ENCODE measurements around the gene BCKDHB.

Gene BCKDHB

DNA sequence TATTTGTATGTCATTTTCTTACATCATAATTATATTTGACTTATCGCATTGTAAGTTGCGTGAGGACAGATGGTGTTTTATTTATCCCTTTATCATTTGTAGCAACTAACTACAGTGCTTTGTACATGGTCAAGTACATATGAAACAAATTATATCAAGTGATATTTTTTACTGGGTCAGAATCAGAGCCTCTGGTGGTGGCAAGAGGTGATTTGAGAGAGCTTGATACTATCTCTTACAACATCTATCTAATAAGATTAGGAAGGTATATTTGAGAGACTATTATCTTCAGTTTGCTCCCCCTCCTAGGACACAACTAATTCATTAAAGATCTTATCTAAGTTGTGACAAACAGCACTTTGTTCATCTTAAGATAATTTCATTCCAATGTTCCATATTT is 47.7 kb downstream of the BCKDHB start:
- no peak for DNase-seq

DNA sequence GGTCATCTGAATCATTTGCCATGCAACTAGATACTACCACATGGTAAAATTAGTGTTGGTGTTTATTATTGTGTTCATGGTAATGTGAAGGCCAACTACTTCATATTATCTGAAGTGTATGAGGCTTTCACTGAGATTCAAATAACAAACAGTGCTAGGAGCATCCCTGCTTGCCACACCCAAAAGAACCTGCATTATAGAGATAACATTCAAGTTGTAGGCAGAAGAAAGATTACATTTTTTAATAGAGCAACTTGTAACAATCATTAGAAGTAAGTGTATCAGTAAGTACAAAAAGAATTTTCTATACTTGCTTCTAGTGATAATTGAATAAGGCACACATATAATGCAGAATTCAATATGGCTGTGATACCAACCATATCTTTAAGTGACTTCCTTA is 49.8 kb downstream of the BCKDHB start:
- no peak for DNase-seq

DNA sequence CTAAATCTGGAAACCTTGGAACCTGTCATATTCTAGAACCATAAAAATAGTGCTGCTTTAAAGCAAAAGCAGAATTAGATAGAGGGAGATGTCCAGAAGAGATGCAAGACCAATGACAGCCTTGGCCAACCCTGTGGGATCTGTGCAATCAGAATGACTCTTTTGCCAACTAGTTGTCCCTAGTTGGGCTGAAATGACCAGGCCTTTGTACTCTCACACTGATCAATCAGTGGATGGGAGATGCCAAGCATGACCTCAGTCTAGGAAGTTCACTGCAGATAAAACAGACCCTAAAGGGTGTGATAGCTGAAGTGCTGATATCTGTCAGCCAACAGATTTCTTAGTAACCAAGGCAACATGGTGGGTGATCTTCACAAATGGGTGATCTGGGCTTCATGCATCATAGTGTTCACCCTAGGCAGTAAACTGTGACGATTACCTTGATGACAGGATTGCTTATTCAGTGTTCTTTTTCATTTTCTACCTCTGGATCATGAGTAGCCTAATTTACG is 52.1 kb downstream of the BCKDHB start:
- no peak for DNase-seq

DNA sequence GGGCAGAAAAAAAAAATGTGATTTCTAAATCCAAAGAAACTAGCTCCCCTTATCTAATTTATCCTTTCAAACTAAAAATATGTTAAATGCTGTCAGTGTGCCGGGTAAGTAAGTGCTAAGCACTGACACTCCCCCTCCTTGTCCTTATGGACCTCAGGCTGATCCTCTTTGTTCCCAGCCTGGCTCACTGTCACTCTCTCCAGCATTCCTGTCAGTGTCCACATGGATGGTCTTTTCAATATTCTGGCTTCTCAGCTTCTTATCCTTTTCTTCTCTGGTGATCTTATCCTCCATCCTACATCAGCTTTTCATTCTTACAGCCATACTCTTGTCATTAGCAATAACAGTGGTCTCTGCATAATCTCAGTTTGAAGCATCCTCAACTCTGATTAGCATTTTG is 55.0 kb downstream of the BCKDHB start:
- no peak for DNase-seq

DNA sequence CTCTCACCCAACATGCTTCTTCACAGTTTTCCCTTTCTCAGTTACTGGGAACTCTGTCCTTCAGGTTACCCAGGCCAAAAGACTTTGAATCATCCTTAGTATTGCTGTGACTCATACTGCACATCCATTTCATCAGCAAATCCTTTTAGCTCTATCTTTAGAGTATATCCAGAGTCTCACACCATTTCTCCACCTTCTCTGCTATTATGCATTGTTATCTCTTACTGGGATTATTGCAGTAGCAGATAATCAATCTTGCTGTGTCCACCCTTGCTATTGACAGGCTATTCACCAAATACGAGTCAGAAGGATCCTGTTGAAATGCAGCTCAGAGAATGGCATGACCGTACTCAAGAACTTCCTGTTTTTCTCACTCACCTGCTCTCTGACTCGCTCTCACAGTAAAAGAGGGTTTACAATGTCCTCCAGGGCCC is 57.3 kb downstream of the BCKDHB start:
- DNase-seq: no peak

DNA sequence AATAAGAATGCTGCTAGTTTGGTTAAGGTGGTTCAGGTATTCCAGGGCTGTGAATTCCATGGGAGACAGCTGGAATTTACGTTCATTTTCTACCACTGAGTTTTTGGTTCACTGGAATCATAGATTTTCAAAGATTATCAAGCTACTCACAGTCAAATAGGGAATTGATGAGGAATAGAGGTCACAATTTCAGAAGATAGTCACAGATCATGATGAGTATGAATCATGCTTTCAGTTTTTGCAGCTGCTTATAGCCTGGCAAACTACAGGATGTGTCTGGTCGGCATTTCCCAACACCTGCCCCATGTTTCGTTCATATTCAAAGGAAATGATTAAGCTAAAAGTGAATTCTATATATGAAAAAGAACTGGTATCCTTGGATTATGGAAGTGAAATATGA is 58.7 kb downstream of the BCKDHB start:
- no peak for DNase-seq

DNA sequence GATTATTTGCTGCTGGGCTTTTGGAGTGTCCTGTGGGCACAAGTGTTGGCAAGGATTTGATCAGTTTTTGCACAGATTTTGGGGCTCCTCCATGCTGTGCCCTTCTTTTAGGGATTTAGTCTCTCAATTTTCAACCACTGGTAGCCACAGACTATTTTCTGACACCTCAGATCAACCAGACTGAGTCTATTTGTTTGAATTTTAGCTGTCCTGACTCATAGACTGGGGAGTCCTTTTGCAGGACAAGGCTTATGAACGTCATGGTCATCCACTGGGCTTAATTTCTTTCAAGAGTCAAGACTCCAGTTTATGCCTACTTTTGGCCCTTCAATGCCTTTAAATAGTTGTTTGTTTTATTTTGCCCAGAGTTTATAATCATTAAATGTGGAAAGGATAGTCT is 59.3 kb downstream of the BCKDHB start:
- DNase-seq: no peak

DNA sequence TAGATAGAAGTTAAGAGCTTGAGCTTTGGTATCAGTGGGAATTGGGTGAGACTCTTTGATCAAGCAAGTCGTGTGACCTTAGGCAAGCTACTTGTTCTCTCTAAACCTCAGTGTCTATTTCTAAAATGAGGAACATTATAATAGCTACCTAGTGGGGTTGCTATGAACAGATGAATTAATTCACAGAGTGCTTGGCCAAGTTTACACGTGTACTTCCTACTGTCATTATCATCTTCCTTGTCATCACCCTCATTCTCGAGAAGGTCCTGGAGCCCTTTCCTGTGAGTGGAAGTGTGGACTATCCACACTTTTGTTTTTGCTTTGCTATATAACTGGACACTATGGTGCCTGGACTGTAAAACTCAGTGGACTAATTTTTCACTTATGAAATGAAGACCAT is 64.0 kb downstream of the BCKDHB start:
- DNase-seq: no peak

DNA sequence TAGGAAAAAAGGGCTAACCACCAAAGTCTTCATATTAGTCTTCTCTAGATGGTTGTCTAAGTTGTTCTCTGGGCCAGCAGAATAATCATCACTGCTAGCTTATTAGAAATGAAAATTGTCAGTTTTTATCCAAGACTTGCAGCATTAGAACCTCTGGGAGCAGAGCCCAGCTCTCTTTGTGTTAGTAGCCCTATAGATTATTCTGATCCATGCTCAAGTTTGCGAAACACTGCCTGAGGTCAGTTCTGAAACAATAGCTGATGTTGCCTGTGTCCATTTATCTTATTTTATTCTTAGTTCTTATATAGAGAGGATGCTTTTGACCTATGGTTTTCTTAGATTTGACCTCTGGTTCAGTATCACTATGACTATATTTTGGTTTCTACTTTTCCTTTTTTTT is 66.9 kb downstream of the BCKDHB start:
- no peak for DNase-seq

DNA sequence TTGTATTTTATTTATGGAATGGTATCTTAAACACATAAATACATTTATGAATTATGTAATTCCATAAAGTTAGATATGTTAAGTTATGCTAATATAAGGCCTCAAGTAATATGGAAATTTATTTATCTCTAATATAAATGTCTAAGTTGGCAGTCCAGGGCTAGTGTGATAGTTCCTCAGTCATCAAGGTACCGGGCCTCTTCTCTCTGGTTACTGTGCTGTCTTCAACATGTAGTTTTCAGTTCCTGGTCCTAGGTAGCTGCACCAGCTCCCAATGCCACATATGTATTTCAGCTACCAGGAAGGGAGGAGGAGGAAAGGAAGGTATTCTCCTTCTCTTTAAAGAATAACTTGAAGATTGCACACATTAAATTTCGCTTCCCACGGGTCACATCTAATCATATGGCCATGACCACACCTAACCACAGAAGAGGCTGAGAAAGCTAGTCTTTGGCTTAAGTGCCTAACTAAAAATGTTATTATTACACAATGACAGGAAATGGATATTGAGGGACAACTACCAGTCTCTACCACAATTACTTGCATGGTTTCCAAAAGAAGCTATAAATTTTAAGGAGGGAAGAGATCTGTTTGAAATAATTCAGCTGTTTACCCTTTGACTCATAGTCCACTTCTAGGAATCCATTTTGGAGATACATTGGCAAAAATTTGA is 68.6 kb downstream of the BCKDHB start:
- no peak for DNase-seq

DNA sequence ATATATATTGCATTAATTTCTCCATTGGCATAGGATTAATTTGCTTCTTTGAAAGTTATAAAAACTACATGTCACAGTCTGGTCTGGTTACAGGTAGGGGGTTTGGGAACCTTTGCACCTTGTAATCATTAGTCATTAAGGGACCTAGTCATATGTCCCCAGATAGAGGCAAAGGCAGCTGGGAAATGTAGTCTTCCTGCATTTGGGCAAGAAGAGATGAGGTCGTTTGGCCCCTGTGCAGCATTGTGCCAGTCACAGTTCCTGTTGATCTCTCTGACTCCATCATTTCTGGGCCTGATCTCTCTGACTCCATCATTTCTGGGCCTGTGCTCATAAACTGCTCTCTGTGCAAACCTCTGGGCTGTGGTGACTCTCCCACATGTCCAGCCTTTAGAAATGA is 73.2 kb downstream of the BCKDHB start:
- DNase-seq: no peak

DNA sequence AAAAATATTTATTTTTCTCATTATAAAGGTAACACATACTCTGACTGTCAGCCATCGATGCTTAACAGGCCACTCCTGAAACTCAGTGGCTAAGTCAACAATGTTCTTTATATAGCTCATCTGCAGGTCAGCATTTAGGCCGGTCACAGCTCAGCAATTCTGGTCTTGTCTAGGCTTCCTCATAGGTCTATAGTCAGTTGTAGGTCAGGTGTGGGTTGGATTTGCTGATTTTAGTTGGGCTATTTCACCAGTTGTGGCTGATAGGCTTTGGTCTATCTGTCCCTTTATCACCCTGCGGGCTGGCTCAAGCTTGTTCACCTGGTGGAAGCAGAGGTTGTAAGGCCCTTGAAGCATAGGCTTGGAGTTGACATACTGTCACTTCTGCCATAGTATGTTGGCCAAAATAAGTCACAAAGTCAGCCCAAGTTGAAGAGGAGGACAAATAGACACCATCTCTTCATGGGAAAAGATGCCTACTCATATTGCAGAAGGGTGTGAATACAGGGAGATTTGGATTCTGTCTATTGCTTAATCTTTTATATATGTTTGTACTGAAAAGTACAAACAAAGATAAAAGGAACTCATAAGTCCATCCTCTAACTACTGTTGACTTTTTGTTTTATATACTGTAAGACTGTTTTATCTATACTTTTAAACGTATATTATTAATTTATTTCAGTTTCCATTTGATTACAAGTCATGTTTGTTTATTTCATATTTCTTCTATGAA is 75.0 kb downstream of the BCKDHB start:
- no peak for DNase-seq

DNA sequence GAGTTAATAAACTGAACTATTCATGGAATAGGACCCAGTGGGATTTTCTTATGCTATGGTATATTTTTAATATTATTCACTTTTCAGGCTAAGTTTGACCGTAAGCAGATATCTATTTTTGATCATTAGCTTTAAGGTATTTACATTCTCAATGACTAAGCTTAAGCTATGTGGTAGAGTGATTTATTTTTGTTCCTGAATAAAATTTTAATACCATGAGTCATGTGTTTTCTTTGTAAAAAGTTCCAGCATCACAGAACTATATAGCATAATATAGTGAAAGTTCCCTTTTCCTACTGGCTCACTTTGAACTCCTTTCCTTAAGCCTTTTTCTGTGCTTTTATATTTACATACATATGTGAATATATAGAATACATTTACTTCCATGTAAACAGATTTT is 75.8 kb downstream of the BCKDHB start:
- DNase-seq: no peak

DNA sequence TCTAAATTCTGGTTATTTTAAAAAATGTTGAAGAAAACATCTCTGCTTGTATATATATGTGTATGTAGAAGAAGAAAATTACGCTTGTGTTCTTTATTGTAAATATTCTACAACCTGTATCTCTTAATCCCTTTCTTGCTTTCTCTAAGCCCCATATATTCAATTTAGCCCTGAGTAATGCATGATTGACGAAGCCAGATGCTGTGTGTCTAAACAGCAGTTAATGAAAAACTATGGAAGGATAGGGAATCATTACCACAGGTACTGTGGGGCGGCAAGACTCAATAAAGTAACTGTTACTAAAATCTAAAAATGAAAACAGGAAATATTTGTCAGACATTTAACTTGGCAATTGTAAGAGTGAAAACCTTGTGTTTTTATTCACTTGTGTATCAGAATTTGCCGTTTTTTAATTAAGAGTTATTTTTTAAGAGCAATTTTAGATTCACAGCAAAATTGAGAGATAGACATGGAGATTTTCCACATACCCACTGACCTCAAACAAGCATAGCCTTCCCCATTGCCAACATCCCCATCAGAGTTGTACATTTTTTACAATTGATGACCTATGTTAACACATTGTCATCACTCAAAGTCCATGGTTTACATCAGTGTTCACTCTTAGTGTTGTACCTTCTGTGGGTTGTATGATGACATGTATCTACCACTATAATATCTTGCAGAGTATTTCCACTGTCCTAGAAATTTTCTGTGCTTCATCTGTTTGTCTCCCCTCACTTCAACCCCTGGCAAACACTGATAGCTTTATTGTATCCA is 76.7 kb downstream of the BCKDHB start:
- DNase-seq: no peak

DNA sequence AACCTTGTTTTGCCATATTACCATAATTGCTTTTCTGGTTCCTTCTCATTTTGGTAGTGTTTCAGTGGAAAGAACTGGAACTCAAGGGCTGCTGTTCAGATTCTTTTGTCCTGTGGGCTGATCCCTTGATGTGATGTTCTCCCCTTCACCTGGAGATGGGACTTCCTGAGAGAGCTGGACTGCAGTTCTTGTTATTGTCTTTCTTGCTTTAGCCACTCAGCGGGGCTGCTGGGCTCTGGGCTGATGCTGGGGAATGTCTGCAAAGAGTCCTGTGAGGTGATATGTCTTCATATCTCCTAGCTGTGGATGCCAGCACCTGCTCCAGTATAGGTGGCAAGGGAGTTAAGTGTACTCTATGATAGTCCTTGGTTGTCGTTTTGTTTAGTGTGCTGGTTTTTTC is 79.0 kb downstream of the BCKDHB start:
- no peak for DNase-seq

DNA sequence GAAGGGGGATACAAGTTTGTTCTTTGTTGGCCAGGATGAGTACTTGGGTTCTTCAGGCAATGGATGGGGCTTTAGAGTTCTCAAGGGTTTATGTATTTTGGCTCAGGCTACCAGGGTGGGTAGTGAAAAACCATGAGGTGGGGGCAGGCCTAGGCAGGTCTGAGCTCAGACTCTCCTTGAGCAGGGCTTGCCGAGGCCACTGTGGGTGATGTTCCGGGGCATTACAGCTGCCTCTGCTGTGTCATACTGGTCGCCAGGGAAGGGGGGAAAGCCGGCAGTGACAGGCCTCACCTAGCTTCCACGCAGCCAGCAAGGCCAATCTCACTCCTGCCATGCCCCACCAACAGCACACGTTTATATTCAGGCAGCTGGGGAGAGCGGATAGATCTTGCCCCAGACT is 79.6 kb downstream of the BCKDHB start:
- DNase-seq: peak; percentile 77

DNA sequence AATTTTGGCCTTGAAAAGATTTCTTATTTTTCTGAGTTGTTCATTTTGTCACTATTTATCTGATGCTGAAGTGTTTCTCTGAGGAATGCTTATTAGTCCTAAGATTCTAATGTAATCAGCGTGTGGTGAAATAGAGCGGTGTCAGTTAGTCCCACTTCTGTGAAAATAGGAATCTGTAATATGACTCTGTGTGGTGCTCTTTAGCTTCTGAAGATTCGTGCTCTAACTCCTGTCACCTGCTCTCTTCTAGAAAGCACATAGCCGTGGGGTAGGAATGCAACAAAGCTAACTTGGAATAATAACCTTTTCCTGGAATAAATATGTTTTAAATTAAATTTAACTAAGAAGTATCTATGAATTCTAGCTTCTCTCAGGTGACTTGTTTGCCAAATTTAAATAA is 90.4 kb downstream of the BCKDHB start:
- DNase-seq: no peak

DNA sequence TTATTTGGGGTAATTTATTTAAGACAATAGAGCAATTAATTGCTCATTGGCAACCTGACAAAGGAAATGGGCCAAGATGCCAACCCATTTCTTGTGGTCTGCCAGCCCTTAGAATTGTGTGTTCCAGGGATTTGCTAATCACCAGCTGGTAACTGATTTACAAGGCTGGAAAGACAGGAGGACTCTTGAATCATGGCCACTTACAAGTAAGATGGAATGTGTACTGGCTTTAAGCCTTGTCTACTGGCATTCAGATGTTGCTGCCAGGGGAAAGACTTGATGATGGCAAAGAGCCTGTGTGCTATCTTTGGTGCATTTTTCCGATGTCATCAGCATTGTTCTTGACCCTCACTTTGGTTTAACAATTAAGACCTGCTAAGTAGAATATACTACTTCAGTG is 91.0 kb downstream of the BCKDHB start:
- DNase-seq: peak; percentile 6

DNA sequence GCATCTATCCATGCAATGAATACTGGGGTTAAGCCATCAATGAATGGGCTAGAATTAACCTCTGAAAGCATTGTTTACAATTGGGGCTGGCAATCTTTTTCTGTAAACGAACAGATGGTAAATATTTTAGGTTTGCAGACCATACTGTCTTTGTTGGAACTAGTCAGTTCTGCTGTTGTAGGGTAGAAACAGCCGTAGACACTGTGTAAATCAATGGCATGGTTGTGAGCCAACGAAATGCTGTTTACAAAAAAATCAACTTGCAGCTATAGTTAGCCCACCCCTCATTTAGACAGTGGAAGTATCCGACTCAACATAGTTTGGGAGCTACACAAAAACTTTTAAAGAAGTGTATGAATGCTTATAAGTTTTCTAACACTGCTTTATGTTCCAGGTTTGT is 91.5 kb downstream of the BCKDHB start:
- DNase-seq: no peak

DNA sequence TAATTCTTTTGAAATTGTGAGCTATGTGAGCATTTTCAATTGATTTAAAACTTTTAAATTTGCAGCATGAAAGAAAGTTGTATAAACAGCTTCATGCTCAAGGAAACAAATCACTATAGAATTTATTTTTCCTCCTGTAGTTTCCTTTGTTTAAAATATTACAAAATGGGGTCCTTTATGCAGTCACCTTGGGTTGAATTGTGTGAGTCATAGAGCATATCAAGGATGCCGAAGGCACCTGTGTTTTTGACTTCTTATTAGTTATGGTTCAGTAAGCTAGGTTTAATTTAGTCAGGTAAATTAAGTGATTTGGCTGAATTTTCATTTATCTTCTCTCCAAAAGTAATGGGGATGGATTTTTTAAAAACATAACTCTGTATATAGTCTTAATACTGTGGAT is 96.8 kb downstream of the BCKDHB start:
- DNase-seq: no peak

DNA sequence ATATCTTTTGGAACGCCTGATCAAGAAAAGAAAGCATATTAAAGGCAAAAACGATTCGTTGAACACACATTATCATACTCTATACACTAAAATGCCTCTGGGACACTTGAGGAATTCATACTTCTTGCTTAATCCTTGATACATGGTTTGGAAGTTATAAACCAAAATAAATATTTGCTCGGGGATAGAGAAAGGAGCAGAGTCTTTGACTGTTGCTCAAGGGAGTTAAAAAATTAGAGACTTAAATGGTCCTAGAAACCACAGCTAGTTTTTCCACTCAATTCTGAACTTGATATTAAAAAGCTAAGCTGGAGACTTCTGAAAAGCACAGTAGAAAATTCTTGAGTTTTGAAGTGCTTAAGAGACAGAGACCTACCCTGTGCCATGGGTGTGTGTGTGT is 98.9 kb downstream of the BCKDHB start:
- no peak for DNase-seq

DNA sequence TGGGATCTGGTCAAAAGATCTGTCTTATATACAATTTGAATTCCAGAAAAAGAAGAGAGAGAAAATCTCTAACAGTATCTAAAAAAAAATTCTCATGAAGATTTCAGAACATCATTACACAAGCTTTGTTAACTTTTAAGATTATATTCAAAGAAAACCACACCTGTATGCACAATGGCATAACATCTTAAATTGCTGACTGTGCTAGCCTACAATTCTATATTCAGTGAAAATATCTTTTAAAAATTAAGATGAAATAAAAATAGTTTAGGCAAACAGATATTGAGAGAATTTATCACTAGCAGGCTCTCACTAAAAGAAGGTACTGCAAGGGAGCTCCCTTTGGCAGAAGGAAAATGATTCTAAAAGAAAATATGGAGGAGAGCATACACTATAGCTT is 100.3 kb downstream of the BCKDHB start:
- no peak for DNase-seq

DNA sequence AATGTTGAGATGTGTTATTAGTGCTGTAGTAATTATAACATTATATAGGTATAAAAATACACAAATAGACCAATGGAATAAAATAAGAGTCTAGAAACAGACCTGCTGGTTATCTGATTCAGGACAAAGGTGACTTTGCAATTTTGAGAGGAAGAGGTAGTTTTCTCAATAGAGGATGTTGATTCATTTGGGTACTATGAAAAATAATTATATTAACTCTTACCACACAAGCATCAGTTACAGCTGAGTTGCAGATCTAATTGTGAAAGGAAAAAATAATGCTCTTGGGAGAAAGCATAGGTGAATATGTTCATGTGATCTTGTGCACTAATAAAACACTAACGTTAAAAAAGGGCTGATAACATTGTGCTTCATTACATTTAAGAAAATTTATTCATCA is 103.0 kb downstream of the BCKDHB start:
- DNase-seq: no peak

DNA sequence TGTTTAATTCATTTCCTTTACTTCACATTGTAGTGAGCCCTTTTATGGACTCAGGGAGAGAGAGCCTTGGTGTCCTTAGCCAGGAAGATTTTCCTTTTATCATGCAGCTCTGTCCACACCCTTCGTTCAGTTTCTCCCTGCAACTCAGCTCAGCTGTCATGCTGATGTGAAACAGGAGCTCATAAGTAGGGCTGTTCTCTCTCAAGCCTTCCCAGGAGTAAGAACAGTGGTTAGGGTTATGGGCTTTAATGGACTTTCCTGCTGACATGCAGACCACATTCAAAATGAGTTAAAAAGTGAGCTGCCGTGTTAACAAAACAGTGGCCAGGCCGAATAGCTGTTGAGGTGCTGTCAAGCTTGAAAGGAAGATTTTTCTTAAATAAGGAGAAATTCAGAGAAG is 104.1 kb downstream of the BCKDHB start:
- peak; percentile 34 for DNase-seq
